ENCODE data around the gene TRPM1. TPM values are rescaled to one million over a fixed set of nuclear protein-coding genes. Genes with fewer than 3 reads are reported as not detected.

The TRPM1 gene
- total RNA-seq, 2 donors from 2014 or later = not detected

DNA sequence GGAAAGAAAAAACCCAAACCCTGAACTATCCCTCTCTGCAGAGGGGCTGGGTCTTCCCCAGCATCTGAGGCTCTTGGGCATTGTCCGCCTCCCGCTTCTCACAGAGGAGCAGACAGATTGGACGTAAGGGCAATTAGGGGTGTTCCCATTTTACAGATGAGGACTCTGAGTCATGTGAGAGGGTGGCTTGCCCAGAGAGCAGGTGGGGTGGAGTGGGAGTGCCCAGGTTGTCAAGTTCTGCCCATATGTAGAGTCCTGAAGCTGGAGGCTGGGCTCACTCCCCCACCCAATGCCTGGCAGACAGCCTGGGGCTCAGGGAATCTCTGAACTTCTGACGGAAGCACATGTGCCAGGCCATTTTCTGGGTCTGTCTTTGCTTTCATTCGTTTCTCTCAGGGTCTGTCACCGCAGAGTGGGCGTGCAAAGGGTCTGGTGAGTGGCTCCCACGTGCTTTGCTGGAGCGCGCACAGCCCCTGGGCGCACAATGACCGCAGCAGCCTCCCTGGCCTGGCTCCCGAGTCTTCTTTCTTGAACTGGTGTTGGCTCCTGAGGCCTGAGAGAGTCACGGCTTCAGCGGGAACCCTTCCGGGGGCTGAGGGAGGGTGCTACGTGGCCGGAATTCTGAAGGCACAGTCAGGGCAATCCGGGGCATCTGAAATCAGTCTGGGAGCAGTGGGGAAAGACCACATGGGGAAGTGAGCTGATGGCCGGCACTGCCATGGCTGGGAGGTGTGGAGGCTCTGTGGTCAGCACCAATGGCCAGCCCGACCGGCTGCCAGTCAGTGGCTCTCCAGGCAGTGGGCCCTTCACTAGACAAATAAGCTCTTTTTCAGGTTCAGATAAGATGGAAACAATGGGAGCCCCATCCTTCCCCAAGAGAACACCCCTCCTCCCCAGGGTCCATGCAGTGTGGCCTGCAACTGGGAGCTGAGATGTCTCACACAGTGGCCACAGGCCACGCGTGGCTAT, 1.1 kb upstream of the TRPM1 start:
- no peak overlapping the region for H3K9ac ChIP-seq (ENCODE audit: low read depth in 2 of 2, low read length in 2 of 2)
- H3K27ac ChIP-seq = no peak overlapping the region
- H3K4me1 ChIP-seq = no peaks in the 10 kb centered on the region
- H3K36me3 ChIP-seq = no peaks in the 10 kb centered on the region
- DNase-seq = no peak
- intact Hi-C loops (cut with DNase I) = no loop called here
- H3K4me3 ChIP-seq = no peak overlapping the region
- H3K9me3 ChIP-seq = no peaks in the 10 kb centered on the region
- H3K27me3 ChIP-seq = no peaks in the 10 kb centered on the region
- no peak for TF ChIP-seq CTCF (IDR thresholded peaks at IDR 0.05)

DNA sequence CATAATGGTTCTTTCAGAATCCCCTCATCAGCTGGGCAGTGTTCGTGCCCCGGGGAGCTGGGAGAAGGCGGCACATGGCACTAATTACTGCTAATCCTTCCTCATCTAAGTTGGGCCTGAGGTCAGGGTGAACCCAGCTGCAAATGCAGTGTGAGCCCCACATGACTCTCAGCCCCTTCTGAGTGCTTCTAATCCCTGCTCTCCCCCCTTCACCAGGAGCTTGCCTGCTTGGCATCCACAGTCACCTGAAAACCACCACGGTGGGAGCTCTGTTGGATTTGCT, 455 bp upstream of the TRPM1 start:
- H3K36me3 ChIP-seq = no peaks in the 10 kb centered on the region
- H3K4me1 ChIP-seq = no peaks in the 10 kb centered on the region
- H3K4me3 ChIP-seq = no peak overlapping the region
- no peak for DNase-seq
- H3K27ac ChIP-seq = no peak overlapping the region
- no peaks in the 10 kb centered on the region for H3K27me3 ChIP-seq
- intact Hi-C loops (cut with DNase I) = no loop called here
- H3K9ac ChIP-seq (ENCODE audit: low read depth in 2 of 2, low read length in 2 of 2) = no peak overlapping the region
- no peak for TF ChIP-seq CTCF (IDR thresholded peaks at IDR 0.05)
- no peaks in the 10 kb centered on the region for H3K9me3 ChIP-seq

GRCh38 chr15:31100738-31101137, 787 bp downstream of the TRPM1 start:
- no peaks in the 10 kb centered on the region for H3K9me3 ChIP-seq
- no peaks in the 10 kb centered on the region for H3K27me3 ChIP-seq
- no peak for TF ChIP-seq CTCF (IDR thresholded peaks at IDR 0.05)
- H3K4me3 ChIP-seq = no peak overlapping the region
- H3K4me1 ChIP-seq = no peaks in the 10 kb centered on the region
- no peak overlapping the region for H3K9ac ChIP-seq (ENCODE audit: low read depth in 2 of 2, low read length in 2 of 2)
- H3K27ac ChIP-seq = no peak overlapping the region
- no peak for DNase-seq
- H3K36me3 ChIP-seq = no peaks in the 10 kb centered on the region
- intact Hi-C loops (cut with DNase I) = no loop called here

DNA sequence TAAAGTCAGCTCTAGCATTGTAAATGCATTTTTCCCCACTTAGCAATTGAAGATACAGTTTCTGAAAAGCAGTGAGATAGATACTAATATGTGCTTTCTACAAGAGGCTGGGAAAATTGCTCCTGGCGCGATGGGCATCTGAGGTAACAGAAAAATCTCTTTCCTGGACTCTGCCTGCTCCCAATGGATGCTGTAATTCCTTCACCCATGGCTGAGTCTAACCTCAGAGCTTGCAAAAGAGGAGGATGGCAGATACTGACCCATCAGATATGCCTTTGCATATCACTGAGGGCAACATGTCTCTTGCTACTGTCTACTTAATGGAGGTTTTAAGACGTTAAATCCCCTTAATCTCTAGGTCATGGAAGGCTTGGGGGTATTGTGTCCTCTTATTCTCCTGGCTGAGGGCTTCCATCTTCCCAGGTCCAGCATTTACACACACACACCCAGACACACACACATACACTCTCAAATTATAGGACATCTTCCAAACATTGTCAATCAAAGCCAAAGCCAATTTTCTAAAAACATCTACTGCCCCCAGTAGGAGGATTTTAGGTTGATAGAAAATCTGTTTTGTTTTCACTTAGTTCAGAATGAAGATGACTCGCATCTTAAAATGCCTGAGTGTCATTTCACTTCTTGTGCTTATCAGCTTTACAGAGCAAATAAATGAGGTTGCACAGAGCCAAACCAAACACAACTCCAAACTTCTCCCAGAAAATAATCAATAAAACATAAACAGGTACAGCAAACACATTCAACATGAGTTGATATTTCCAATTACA, 2.4 kb downstream of the TRPM1 start:
- Histone ChIP-seq H3K4me3 (no peak overlapping the region), H3K9me3 (no peaks in the 10 kb centered on the region), H3K36me3 (no peaks in the 10 kb centered on the region), H3K27me3 (no peaks in the 10 kb centered on the region), H3K4me1 (no peaks in the 10 kb centered on the region), H3K27ac (no peak overlapping the region), H3K9ac (ENCODE audit: low read depth in 2 of 2, low read length in 2 of 2) (no peak overlapping the region)
- TF ChIP-seq CTCF (IDR thresholded peaks at IDR 0.05) = no peak
- intact Hi-C loops (cut with DNase I) = no loop called here
- no peak for DNase-seq

- Histone ChIP-seq H3K4me1 (no peaks in the 10 kb centered on the region), H3K27me3 (no peaks in the 10 kb centered on the region), H3K4me3 (no peak overlapping the region), H3K9me3 (no peaks in the 10 kb centered on the region), H3K36me3 (no peaks in the 10 kb centered on the region), H3K9ac (ENCODE audit: low read depth in 2 of 2, low read length in 2 of 2) (no peak overlapping the region), H3K27ac (no peak overlapping the region)
- no peak for TF ChIP-seq CTCF (IDR thresholded peaks at IDR 0.05)
- intact Hi-C loops (cut with DNase I) = no loop called here
- no peak for DNase-seq
Observed at GRCh38 chr15:31098491-31098917, 3.0 kb downstream of the TRPM1 start.
